ENCODE measurements around the gene TOP2A. TPM values are rescaled to one million over a fixed set of nuclear protein-coding genes. Genes with fewer than 3 reads are reported as not detected.

TOP2A gene
- total and polyA plus RNA-seq, 9 of the 15 experiments (the other 6 are each of a cell fraction or from before 2014, with no cell fraction given) = 133 to 347 (median 259) TPM

- TF ChIP-seq FOS (IDR thresholded peaks at IDR 0.05; ENCODE audit: extremely low read depth, insufficient read length) (no peak), HDAC3 (IDR thresholded peaks at IDR 0.05; ENCODE audit: borderline replicate concordance, partially characterized antibody) (no peak), ZNF41 (CRISPR knock-in tag; conservative IDR thresholded peaks at IDR 0.05) (no peak), SIX5 (IDR thresholded peaks at IDR 0.05; ENCODE audit: borderline replicate concordance in 1 of 2, insufficient read depth in 1 of 2, low read depth in 1 of 2, low read length in 2 of 2) (no peak), IFI16 (CRISPR knock-in tag; IDR thresholded peaks at IDR 0.05) (no peak), FOXJ3 (CRISPR knock-in tag; IDR thresholded peaks at IDR 0.05) (no peak), BCLAF1 (IDR thresholded peaks at IDR 0.05; ENCODE audit: borderline replicate concordance in 1 of 2, control insufficient read depth in 1 of 2, low read depth in 2 of 2, low read length in 1 of 2) (no peak), RCOR1 (IDR thresholded peaks at IDR 0.05; ENCODE audit: borderline replicate concordance in 1 of 2, low read depth in 2 of 2, low read length in 2 of 2) (peak in 1 of 2 experiments; percentile 47; a peak in 1 of 4 replicates), DNMT1 (IDR thresholded peaks at IDR 0.05) (no peak), NR1H2 (CRISPR knock-in tag; IDR thresholded peaks at IDR 0.05) (no peak), ZNF253 (CRISPR knock-in tag; conservative IDR thresholded peaks at IDR 0.05) (no peak), ZNF77 (CRISPR knock-in tag; IDR thresholded peaks at IDR 0.05) (no peak), HOXB6 (CRISPR knock-in tag; IDR thresholded peaks at IDR 0.05; ENCODE audit: borderline replicate concordance) (no peak), GTF2F1 (IDR thresholded peaks at IDR 0.05; ENCODE audit: low read depth, low read length) (no peak), NELFE (IDR thresholded peaks at IDR 0.05; ENCODE audit: insufficient read depth, insufficient read length) (no peak), ZNF445 (CRISPR knock-in tag; IDR thresholded peaks at IDR 0.05; ENCODE audit: low read depth) (no peak), MYBL2 (IDR thresholded peaks at IDR 0.05; ENCODE audit: low read depth) (no peak), MYBL2 (CRISPR knock-in tag; IDR thresholded peaks at IDR 0.05; ENCODE audit: borderline replicate concordance) (no peak), MXD1 (CRISPR knock-in tag; IDR thresholded peaks at IDR 0.05; ENCODE audit: borderline replicate concordance, poor library complexity, severe bottlenecking) (no peak), HES1 (IDR thresholded peaks at IDR 0.05; ENCODE audit: low read depth) (no peak), AFF1 (IDR thresholded peaks at IDR 0.05; ENCODE audit: low read depth in 1 of 2, partially characterized antibody in 2 of 2) (peak in 1 of 2 experiments; percentile 12)
Measured at GRCh38 chr17:40362696-40363110, 55.0 kb downstream of the TOP2A start (continued).
